K562 (cell line): ENCODE data around the gene ANKFN1. TPM values are rescaled to one million over a fixed set of nuclear protein-coding genes. Genes with fewer than 3 reads are reported as not detected.

Experiments used
- BHLHE40 ChIP-seq: IDR thresholded peaks from 2 replicates; pipeline ENCODE4 v1.6.1; 2011; ENCODE audit warnings: low read length, improper control_type of control experiment
- CBX1 ChIP-seq: sonication (generic); IDR thresholded peaks from 2 replicates; pipeline ENCODE4 v1.6.1; 2016; ENCODE audit warnings: antibody characterized with exemption, low read depth, mild to moderate bottlenecking
- E2F3 ChIP-seq: fragments of 250-450 bp; sonication (Bioruptor Pico); IDR thresholded peaks from 2 replicates; pipeline ENCODE4 v1.4.0; 2020; ENCODE audit warnings: mild to moderate bottlenecking
- FUS ChIP-seq: fragments of 200-400 bp; formaldehyde crosslinking; optimal IDR thresholded peaks from 2 replicates; pipeline ENCODE3; 2017; ENCODE audit warnings: low read depth, low read length
- GATA2 ChIP-seq: sonication (generic); formaldehyde crosslinking; IDR thresholded peaks from 2 replicates; pipeline ENCODE4 v1.4.0; 2020; ENCODE audit warnings: mild to moderate bottlenecking, missing genetic modification reagents
- HINFP ChIP-seq: fragments of 450-650 bp; conservative IDR thresholded peaks from 2 replicates; pipeline ENCODE4 v1.6.1; 2016; ENCODE audit warnings: missing genetic modification characterization, low read depth, mild to moderate bottlenecking, control low read depth, missing compliant biosample characterization
- HLTF ChIP-seq: fragments of 450-650 bp; IDR thresholded peaks from 2 replicates; pipeline ENCODE4 v1.6.1; 2016
- MAZ ChIP-seq, 2 experiments: fragments of 450-650 bp in 1 of 2; sonication (generic) in 1 of 2; formaldehyde crosslinking; IDR thresholded peaks in 1 of 2; conservative IDR thresholded peaks in 1 of 2; 2 replicates each; pipeline versions ENCODE4 v1.4.0 to v1.5.0; 2020; ENCODE audit warnings: mild to moderate bottlenecking in 1 of 2, missing genetic modification reagents in 1 of 2
- PHB ChIP-seq: fragments of 250-450 bp; sonication (Bioruptor Pico); IDR thresholded peaks from 2 replicates; pipeline ENCODE4 v1.5.0; 2021
- RCOR1 ChIP-seq, 2 experiments: IDR thresholded peaks; 2 replicates each; pipeline ENCODE4 v1.6.1; 2012; ENCODE audit warnings: low read depth in 2 of 2, low read length in 2 of 2, borderline replicate concordance in 1 of 2, improper control_type of control experiment in 1 of 2
- TSC22D4 ChIP-seq: fragments of 450-650 bp; IDR thresholded peaks from 2 replicates; pipeline ENCODE4 v1.6.1; 2016; ENCODE audit warnings: missing genetic modification characterization, missing biosample characterization, control low read depth
- ZEB2 ChIP-seq: fragments of 450-650 bp; IDR thresholded peaks from 2 replicates; pipeline ENCODE4 v1.6.1; 2016
- ZNF121 ChIP-seq: sonication (generic); formaldehyde crosslinking; conservative IDR thresholded peaks from 2 replicates; pipeline ENCODE4 v1.8.0; 2022; ENCODE audit warnings: missing genetic modification reagents
- ZNF318 ChIP-seq, 2 experiments: fragments of 450-650 bp; IDR thresholded peaks; 2 replicates each; pipeline ENCODE4 v1.6.1; 2016; ENCODE audit warnings: mild to moderate bottlenecking in 2 of 2, borderline replicate concordance in 1 of 2, low read depth in 1 of 2, moderate library complexity in 1 of 2
- polyA plus RNA-seq, 8 experiments: library from polyadenylated mRNA; depleted of rRNA in 4 of 8; stranded (reverse) in 5 of 8; unstranded in 3 of 8; fragments of >200 nt; fragmentation: Nextera tagmentation in 2 of 8; fragmentation: Illumina TruSeq in 1 of 8; extraction: Ambion mirVana in 2 of 8; extraction: Trizol in 1 of 8; gene quantifications; 2 replicates each; pipeline versions ENCODE4 v1.2.1 to v1.2.3, GENCODE V29; 2011 to 2014; ENCODE audit warnings: inconsistent platforms in 1 of 8, missing spikeins in 1 of 8
- total RNA-seq, 7 experiments: library from RNA; depleted of rRNA in 6 of 7; stranded (reverse); fragments of >200 nt in 6 of 7; fragmentation: Illumina TruSeq in 2 of 7; extraction: Trizol in 2 of 7; gene quantifications; 2 replicates each; pipeline versions ENCODE4 v1.2.1 to v1.2.3, GENCODE V29; 2011 to 2021; ENCODE audit warnings: low replicate concordance in 1 of 7

The ANKFN1 gene
- total and polyA plus RNA-seq, 9 of the 15 experiments (the other 6 are each of a cell fraction or from before 2014, with no cell fraction given): 0.04 to 0.39 (median 0.15) TPM; not detected in 1

GRCh38 chr17:56186222-56186786, 33.0 kb downstream of the ANKFN1 start (continued):
- TF ChIP-seq ZNF318 (IDR thresholded peaks at IDR 0.05; ENCODE audit: borderline replicate concordance in 1 of 2, low read depth in 1 of 2): no peak
- TF ChIP-seq PHB (CRISPR knock-in tag): no peak
- no peak for TF ChIP-seq CBX1
- no peak for TF ChIP-seq GATA2
- TF ChIP-seq HLTF: no peak
- no peak for TF ChIP-seq FUS
- TF ChIP-seq BHLHE40: no peak
- no peak for TF ChIP-seq HINFP
- no peak for TF ChIP-seq RCOR1 (IDR thresholded peaks at IDR 0.05; ENCODE audit: borderline replicate concordance in 1 of 2, low read depth in 2 of 2, low read length in 2 of 2)
- TF ChIP-seq TSC22D4 (tag): no peak
- TF ChIP-seq E2F3 (CRISPR knock-in tag): no peak
- no peak for TF ChIP-seq MAZ (CRISPR knock-in tag; conservative IDR thresholded peaks at IDR 0.05 in 1 of 2, IDR thresholded peaks at IDR 0.05 in 1 of 2)
- no peak for TF ChIP-seq ZNF121
- no peak for TF ChIP-seq ZEB2
